A673 (cell line): ENCODE measurements around the gene ALKBH3. TPM values are rescaled to one million over a fixed set of nuclear protein-coding genes. Genes with fewer than 3 reads are reported as not detected.

Experiments used
- BruUV-seq: library from RNA; stranded (reverse); fragments of 400-500 nt; replicated peaks from 2 replicates; lab custom pipeline; 2021; lab: Mats Ljungman, UMichigan
- CTCF ChIA-PET: fragments of 300-600 bp; sonication (Branson Sonifier 250); formaldehyde crosslinking; loops from one replicate; lab custom pipeline; 2022; ENCODE audit warnings: antibody characterized with exemption; lab: Charles Lee
- POLR2A ChIA-PET: fragments of 300-600 bp; sonication (Branson Sonifier 250); formaldehyde crosslinking; loops from one replicate; lab custom pipeline; 2022; ENCODE audit warnings: antibody characterized with exemption; ENCODE audit not compliant: low non-redundant PET; lab: Charles Lee
- DNase-seq: peaks from one replicate; pipeline ENCODE4 v3.0.0-alpha.2; 2015; ENCODE audit warnings: low spot score
- H3K27ac ChIP-seq: fragments of 200-600 bp; sonication (generic); 2 replicates; pipeline ENCODE4 v1.5.1; 2016; ENCODE audit warnings: mixed run types, low read depth, mild to moderate bottlenecking, mixed read lengths, antibody characterized with exemption, low read length; ENCODE audit not compliant: poor library complexity, severe bottlenecking
- H3K27me3 ChIP-seq: fragments of 200-600 bp; sonication (generic); replicated peaks from 2 replicates; pipeline ENCODE4 v1.6.1; 2017; ENCODE audit warnings: mixed run types, low read depth, mild to moderate bottlenecking, mixed read lengths, antibody characterized with exemption, low read length; ENCODE audit not compliant: insufficient read depth, poor library complexity
- H3K36me3 ChIP-seq: fragments of 200-600 bp; sonication (generic); 2 replicates; pipeline ENCODE4 v1.6.1; 2016; ENCODE audit warnings: mixed run types, mild to moderate bottlenecking, mixed read lengths, antibody characterized with exemption, low read length; ENCODE audit not compliant: insufficient read depth, poor library complexity, severe bottlenecking
- H3K4me1 ChIP-seq: fragments of 200-600 bp; sonication (generic); 2 replicates; pipeline ENCODE4 v1.6.1; 2017; ENCODE audit warnings: mixed run types, mild to moderate bottlenecking, mixed read lengths, antibody characterized with exemption, low read length; ENCODE audit not compliant: insufficient read depth, poor library complexity, severe bottlenecking
- H3K4me3 ChIP-seq: fragments of 200-600 bp; sonication (generic); 2 replicates; pipeline ENCODE4 v1.5.1; 2016; ENCODE audit warnings: low read depth, mixed run types, mild to moderate bottlenecking, mixed read lengths, low read length; ENCODE audit not compliant: poor library complexity, severe bottlenecking
- H3K9me3 ChIP-seq: fragments of 200-600 bp; sonication (generic); 2 replicates; pipeline ENCODE4 v1.6.1; 2016; ENCODE audit warnings: mixed run types, low read depth, mild to moderate bottlenecking, mixed read lengths, antibody characterized with exemption, low read length; ENCODE audit not compliant: poor library complexity, severe bottlenecking
- CTCF ChIP-seq: fragments of 300-800, 200-600 bp; sonication (generic); conservative IDR thresholded peaks from 2 replicates; pipeline ENCODE4 v1.5.1; 2017; ENCODE audit warnings: low read depth, mild to moderate bottlenecking, antibody characterized with exemption, low read length, moderate library complexity, mixed read lengths
- EZH2 ChIP-seq: fragments of 200-600 bp; sonication (generic); IDR thresholded peaks from 2 replicates; pipeline ENCODE4 v1.6.1; 2017; ENCODE audit warnings: borderline replicate concordance, low read depth, mild to moderate bottlenecking, mixed read lengths, antibody characterized with exemption, low read length; ENCODE audit not compliant: poor library complexity, severe bottlenecking
- intact Hi-C: fragments of 100-400 bp; cut with micrococcal nuclease; formaldehyde crosslinking; loops from one replicate; pipeline ENCODE4 v1.10.0; 2022; ENCODE audit not compliant: unreplicated experiment
- total RNA-seq: library from RNA; stranded (reverse); gene quantifications from 2 replicates; pipeline ENCODE4 v1.2.3, GENCODE V29; 2021

Gene ALKBH3
- total RNA-seq, 1 experiment from 2014 or later, result 96.6 TPM

GRCh38 chr11:43905813-43906241 lies 25.2 kb downstream of the ALKBH3 start:
- POLR2A ChIA-PET, result no interaction called here
- TF ChIP-seq CTCF (no peak), EZH2 (no peak)
- H3K9me3 ChIP-seq, result no peaks in the 10 kb centered on the region
- intact Hi-C loops, result no loop called here
- CTCF ChIA-PET, result no interaction called here
- H3K36me3 ChIP-seq, result peaks cover 27% of the 10 kb centered on the region
- DNase-seq, result peak; percentile 30
- no TSS peak for BruUV-seq
- no peaks in the 10 kb centered on the region for H3K4me1 ChIP-seq
- H3K4me3 ChIP-seq, result no peak overlapping the region
- no peak overlapping the region for H3K27ac ChIP-seq
- no peaks in the 10 kb centered on the region for H3K27me3 ChIP-seq

GRCh38 chr11:43907028-43907975 lies 26.7 kb downstream of the ALKBH3 start:
- intact Hi-C loops, result no loop called here
- POLR2A ChIA-PET, result no interaction called here
- H3K36me3 ChIP-seq, result peaks cover 18% of the 10 kb centered on the region

GRCh38 chr11:43908191-43908590 lies 27.6 kb downstream of the ALKBH3 start:
- H3K9me3 ChIP-seq, result no peaks in the 10 kb centered on the region
- no peaks in the 10 kb centered on the region for H3K27me3 ChIP-seq
- ChIA-PET CTCF (no interaction called here), POLR2A (no interaction called here)
- peaks cover 19% of the 10 kb centered on the region for H3K36me3 ChIP-seq
- intact Hi-C loops, result no loop called here
- no peak overlapping the region for H3K4me3 ChIP-seq
- TF ChIP-seq EZH2 (no peak), CTCF (no peak)
- no TSS peak for BruUV-seq
- no peak for DNase-seq
- no peak overlapping the region for H3K27ac ChIP-seq
- no peaks in the 10 kb centered on the region for H3K4me1 ChIP-seq

More at GRCh38 chr11:43907028-43907975, 26.7 kb downstream of the ALKBH3 start:
- DNase-seq, result no peak
- TF ChIP-seq CTCF (no peak), EZH2 (no peak)
- Histone ChIP-seq H3K4me3 (no peak overlapping the region), H3K9me3 (no peaks in the 10 kb centered on the region), H3K4me1 (no peaks in the 10 kb centered on the region), H3K27me3 (no peaks in the 10 kb centered on the region), H3K27ac (no peak overlapping the region)
- CTCF ChIA-PET, result no interaction called here
- no TSS peak for BruUV-seq
